Measurements from ENCODE around the gene RALGAPB.

The RALGAPB gene

DNA sequence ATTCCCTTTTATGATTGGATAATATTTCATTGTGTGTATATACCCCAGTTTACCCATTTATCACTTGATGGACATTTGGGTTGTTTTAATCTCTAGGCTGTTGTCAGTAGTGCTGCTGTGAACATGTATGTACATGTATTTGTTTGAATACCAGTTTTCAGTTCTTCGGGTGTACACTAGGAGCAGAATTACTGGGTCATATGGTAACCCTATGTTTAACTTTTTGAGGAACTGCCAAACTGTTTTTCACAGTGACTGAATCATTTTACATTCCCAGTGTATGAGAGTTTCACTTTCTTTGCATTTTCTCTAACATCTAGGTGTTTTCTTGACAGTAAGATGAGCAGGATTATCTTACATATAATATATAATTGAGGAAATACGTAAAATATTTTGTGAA lies 63.7 kb downstream of the RALGAPB start:
- Histone ChIP-seq H3K4me3 (no peak overlapping the region), H3K27ac (no peak overlapping the region)

- Histone ChIP-seq H3K4me3 (no peak overlapping the region), H3K27ac (no peak overlapping the region)
Observed at GRCh38 chr20:38537176-38537575, 64.5 kb downstream of the RALGAPB start.

DNA sequence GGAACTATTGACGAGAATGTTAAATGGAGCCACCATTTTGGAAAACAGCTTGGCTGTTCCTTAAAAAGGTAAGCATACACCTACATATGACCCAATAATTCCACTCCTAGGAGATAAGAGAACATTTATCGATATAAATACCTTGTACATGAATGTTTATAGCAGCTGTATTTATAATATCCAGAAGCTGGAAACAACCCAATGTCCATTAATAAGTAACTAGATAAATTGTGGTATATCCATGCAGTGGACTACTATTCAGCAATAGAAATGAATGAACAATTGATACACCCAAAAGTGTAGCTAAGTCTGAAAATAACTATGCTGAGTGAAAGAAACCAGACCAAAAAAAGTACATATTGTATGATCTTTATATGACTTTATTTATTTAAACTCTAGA lies 66.1 kb downstream of the RALGAPB start:
- no peak overlapping the region for H3K4me3 ChIP-seq
- H3K27ac ChIP-seq, result no peak overlapping the region

- H3K27ac ChIP-seq, result no peak overlapping the region
Observed at GRCh38 chr20:38543014-38543906, 70.6 kb downstream of the RALGAPB start.

GRCh38 chr20:38545771-38546170 lies 73.1 kb downstream of the RALGAPB start:
- H3K27ac ChIP-seq, result no peak overlapping the region
- no peak overlapping the region for H3K4me3 ChIP-seq

More at GRCh38 chr20:38543014-38543906, 70.6 kb downstream of the RALGAPB start:
- no peak overlapping the region for H3K4me3 ChIP-seq

- H3K4me3 ChIP-seq, result no peak overlapping the region
- H3K27ac ChIP-seq, result no peak overlapping the region
Observed at GRCh38 chr20:38547288-38548085, 74.8 kb downstream of the RALGAPB start.

DNA sequence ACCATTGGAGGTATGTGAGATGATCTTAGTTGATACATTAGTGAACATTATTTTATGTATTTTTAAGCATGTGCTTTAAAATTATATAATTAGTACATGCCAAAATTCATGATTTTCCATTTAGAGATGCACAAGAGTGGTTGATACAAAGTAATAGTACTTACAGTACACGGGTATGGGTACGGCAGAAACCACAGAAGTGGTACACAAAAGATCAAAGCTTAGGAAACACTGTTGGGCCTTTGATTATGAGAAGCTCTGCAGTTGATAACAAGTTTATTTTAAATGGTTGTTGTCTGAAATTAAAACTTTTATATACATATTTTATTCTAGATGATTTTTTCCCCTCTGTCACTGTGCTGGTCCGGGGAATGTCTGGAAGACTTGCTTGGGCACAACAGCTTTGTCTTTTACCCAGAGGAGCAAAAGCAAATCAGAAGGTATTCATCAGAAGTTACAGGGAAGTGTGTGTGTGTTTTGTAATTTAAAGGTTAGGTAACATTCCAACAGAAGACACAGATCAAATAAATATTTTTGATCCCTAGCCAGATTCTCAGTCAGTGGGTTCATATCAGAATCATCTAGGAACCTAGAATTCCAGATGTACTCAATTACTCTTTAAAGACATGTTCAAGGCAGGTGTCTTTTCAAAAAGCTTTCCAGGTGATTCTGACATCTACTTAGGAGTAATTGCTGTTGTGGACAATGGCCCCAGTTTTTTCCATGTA lies 75.9 kb downstream of the RALGAPB start:
- H3K27ac ChIP-seq, result no peak overlapping the region
- H3K4me3 ChIP-seq, result no peak overlapping the region

- H3K27ac ChIP-seq, result no peak overlapping the region
- no peak overlapping the region for H3K4me3 ChIP-seq
Observed at GRCh38 chr20:38550274-38550673, 77.6 kb downstream of the RALGAPB start.

DNA sequence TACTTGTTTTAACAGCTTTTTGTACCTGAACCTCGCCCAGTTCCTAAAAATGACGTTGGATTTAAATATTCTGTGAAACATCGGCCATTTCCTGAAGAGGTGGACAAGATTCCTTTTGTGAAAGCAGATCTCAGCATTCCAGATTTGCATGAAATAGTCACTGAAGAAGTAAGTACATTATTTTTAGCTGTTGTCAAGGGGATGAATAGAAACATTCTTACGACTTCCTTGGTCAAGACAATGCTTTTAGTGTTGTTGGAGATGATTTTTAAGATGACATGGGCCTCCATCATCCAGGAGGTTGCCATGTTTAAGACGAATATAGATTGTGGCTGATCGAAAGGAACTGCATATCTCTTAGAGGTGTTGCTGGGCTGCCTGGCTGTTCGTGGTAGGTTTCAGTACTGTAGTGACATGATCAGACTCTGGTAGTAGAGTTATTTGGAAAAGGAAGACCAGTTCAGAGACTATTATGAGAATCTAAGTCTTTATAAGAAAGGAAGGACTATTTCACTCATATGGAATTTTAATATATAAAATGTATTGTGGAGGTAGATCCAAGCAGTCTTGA lies 78.5 kb downstream of the RALGAPB start:
- no peak overlapping the region for H3K4me3 ChIP-seq
- no peak overlapping the region for H3K27ac ChIP-seq

GRCh38 chr20:38554986-38555385 lies 82.3 kb downstream of the RALGAPB start:
- no peak overlapping the region for H3K4me3 ChIP-seq
- H3K27ac ChIP-seq, result no peak overlapping the region

DNA sequence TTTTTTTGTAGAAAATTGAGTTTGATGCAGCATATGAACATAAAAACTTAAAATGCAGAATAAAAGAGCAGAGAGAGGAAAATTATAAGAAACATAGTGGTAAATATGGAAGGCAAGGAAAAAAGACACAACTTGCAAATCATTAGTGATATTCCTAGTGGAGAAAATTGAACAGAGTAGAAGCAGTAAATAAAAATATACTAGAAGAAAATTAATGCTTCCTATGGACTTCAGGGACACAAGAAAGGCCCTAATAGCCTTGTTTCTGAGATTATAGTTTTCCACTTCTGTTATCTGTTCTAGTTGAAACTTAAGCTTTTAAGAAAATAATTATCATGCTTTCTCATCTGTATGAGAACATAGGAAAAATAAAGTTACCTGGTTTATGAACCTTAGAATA lies 82.8 kb downstream of the RALGAPB start:
- no peak overlapping the region for H3K27ac ChIP-seq

DNA sequence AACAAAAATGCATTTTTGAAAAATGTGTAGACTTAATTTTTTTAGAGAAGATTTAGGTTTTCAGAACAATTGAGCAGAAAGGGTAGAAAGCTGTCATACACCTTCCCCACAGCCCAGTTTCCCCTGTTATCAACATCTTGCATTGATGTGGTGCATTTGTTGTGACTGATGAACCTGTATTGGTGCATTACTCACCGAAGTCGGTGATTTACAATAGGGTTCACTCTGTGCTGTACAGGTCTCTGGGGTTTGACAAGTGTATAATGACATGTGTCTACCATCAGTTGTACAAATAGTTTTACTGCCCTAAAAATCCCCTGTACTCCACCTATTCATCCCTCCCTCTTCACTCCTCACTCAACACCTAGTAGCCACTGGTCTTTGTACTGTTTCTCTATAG lies 84.5 kb downstream of the RALGAPB start:
- Histone ChIP-seq H3K4me3 (no peak overlapping the region), H3K27ac (no peak overlapping the region)

More for the DNA sequence above, 82.8 kb downstream of the RALGAPB start:
- no peak overlapping the region for H3K4me3 ChIP-seq

GRCh38 chr20:38558596-38559360 lies 86.1 kb downstream of the RALGAPB start:
- H3K27ac ChIP-seq, result no peak overlapping the region

GRCh38 chr20:38559764-38560163 lies 87.1 kb downstream of the RALGAPB start:
- H3K27ac ChIP-seq, result no peak overlapping the region
- H3K4me3 ChIP-seq, result no peak overlapping the region

More at GRCh38 chr20:38558596-38559360, 86.1 kb downstream of the RALGAPB start:
- H3K4me3 ChIP-seq, result no peak overlapping the region

- no peak overlapping the region for H3K27ac ChIP-seq
- no peak overlapping the region for H3K4me3 ChIP-seq
Observed at GRCh38 chr20:38563802-38564431, 91.3 kb downstream of the RALGAPB start.

DNA sequence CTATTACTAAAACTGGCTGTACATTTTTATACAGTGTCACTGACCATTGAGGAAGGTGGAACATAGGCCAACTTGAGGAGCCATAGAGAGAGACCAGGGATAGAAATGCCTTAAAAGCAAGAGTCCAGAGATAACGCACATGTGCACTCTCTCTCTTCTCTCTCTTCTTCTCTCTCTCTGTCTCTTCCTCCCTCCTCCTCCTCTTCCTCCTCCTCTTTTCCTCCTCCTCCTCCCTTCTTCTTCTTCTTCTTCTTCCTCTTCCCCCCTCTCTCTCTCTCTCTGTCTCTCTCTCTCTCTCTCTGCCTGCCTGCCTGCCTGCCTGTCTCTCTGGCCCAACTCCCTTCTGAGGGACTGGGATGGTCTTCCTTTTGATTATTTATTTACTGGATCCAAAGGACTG lies 92.0 kb downstream of the RALGAPB start:
- H3K4me3 ChIP-seq, result no peak overlapping the region
- H3K27ac ChIP-seq, result no peak overlapping the region

DNA sequence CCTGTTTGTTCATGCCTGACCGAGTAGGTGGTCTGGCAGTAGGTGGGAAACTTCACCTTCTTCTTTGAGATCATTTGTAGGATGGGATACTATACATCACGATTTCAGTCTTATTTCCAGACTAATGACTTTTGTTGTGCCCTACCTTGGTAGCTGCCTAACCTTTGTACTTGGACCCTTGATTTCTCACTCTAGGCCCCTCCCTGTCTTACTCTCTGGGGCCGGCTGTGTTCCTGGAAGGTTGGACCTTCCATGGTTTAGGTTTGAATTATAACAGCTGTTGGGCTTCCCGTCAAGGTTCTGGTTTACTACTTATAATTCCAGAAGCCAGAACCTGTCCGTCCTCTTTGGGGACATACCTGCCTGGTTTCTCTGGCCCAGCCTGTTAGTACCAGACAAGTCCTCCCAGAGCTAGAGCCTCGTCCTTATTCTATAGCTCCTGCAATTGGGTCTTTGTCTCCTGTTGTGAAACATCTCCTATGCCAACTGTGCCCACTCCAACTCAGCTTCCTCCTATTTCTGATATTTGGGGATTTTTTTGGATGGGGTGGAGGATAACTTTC lies 93.5 kb downstream of the RALGAPB start:
- Histone ChIP-seq H3K4me3 (no peak overlapping the region), H3K27ac (peak overlapping the region in 2 of 21 experiments; percentile 2 to 16)

GRCh38 chr20:38569747-38570525 lies 97.3 kb downstream of the RALGAPB start:
- H3K27ac ChIP-seq, result no peak overlapping the region
- H3K4me3 ChIP-seq, result no peak overlapping the region
